Stimulated activated CD4-positive, alpha-beta T cell treated with anti-CD3 and anti-CD28 coated beads, TNF-alpha, amount 100 ng/mL, for 24 hours (primary cell): ENCODE data around the gene BATF3.

Experiments used
- DNase-seq, 3 experiments: peaks; one replicate each; pipeline ENCODE4 v3.0.0-alpha.2; 2020; ENCODE audit warnings: low read depth in 3 of 3

The BATF3 gene

GRCh38 chr1:212703991-212704564 lies 4.4 kb upstream of the BATF3 start:
- DNase-seq = no peak

GRCh38 chr1:212702672-212703071 lies 3.0 kb upstream of the BATF3 start:
- DNase-seq = no peak

GRCh38 chr1:212701910-212702309 lies 2.3 kb upstream of the BATF3 start:
- DNase-seq = no peak

GRCh38 chr1:212700892-212701819 lies 1.5 kb upstream of the BATF3 start:
- peak in 1 of 3 experiments; percentile 27 for DNase-seq

- peak in 1 of 3 experiments; percentile 63 for DNase-seq
Observed at GRCh38 chr1:212700223-212700891, 717 bp upstream of the BATF3 start.

- DNase-seq = peak in 1 of 3 experiments; percentile 54
Observed at GRCh38 chr1:212699104-212699624, 476 bp downstream of the BATF3 start.

GRCh38 chr1:212698467-212699103 lies 1.1 kb downstream of the BATF3 start:
- no peak for DNase-seq

GRCh38 chr1:212696721-212697331 lies 2.8 kb downstream of the BATF3 start:
- no peak for DNase-seq

GRCh38 chr1:212692774-212693644 lies 6.6 kb downstream of the BATF3 start:
- DNase-seq = no peak

GRCh38 chr1:212691561-212692071 lies 8.0 kb downstream of the BATF3 start:
- no peak for DNase-seq

GRCh38 chr1:212690816-212691403 lies 8.7 kb downstream of the BATF3 start:
- no peak for DNase-seq

- DNase-seq = no peak
Observed at GRCh38 chr1:212689758-212690529, 9.7 kb downstream of the BATF3 start.

GRCh38 chr1:212689196-212689725 lies 10.4 kb downstream of the BATF3 start:
- DNase-seq = no peak

- DNase-seq = no peak
Observed at GRCh38 chr1:212688341-212689047, 11.1 kb downstream of the BATF3 start.

GRCh38 chr1:212687811-212688210 lies 11.8 kb downstream of the BATF3 start:
- no peak for DNase-seq

GRCh38 chr1:212686591-212686990 lies 13.0 kb downstream of the BATF3 start:
- DNase-seq = no peak

- no peak for DNase-seq
Observed at GRCh38 chr1:212686069-212686468, 13.6 kb downstream of the BATF3 start.

GRCh38 chr1:212685429-212685828 lies 14.2 kb downstream of the BATF3 start:
- no peak for DNase-seq
